Measurements from ENCODE around the gene NRAS.

DNA sequence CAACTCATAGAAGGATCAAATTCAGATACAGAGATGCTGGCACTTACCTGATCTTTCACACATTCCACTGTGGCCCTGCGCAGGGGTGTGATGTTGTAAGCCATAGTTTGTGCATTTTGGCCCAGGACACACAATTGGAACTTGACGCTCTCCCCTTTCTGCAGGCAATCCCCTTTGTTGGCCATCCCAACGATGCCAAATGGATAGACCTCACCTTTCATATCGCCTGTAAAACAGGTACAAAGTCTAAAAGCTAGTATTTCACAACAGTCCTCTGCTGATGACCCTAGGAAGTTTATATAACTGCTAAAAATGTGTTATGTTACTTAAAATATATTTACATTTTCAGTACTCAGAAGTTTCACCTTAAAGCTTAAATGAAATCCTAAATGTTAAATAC, 3.9 kb upstream of the NRAS start:
- TF ChIP-seq, protein P1, sequence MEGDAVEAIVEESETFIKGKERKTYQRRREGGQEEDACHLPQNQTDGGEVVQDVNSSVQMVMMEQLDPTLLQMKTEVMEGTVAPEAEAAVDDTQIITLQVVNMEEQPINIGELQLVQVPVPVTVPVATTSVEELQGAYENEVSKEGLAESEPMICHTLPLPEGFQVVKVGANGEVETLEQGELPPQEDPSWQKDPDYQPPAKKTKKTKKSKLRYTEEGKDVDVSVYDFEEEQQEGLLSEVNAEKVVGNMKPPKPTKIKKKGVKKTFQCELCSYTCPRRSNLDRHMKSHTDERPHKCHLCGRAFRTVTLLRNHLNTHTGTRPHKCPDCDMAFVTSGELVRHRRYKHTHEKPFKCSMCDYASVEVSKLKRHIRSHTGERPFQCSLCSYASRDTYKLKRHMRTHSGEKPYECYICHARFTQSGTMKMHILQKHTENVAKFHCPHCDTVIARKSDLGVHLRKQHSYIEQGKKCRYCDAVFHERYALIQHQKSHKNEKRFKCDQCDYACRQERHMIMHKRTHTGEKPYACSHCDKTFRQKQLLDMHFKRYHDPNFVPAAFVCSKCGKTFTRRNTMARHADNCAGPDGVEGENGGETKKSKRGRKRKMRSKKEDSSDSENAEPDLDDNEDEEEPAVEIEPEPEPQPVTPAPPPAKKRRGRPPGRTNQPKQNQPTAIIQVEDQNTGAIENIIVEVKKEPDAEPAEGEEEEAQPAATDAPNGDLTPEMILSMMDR (IDR thresholded peaks at IDR 0.05; ENCODE audit: borderline replicate concordance, extremely low read depth, low read length, poor library complexity, severe bottlenecking): no peak
- TF ChIP-seq EZH2 (IDR thresholded peaks at IDR 0.05; ENCODE audit: borderline replicate concordance, low read depth, low read length, severe bottlenecking): no peak

Data from DND-41 (cell line).